Heart left ventricle (tissue), 13 donors: ENCODE results near the gene CNDP2.

Experiments used
- CTCF ChIP-seq, 12 donors: fragments of 200-600 bp; sonication (generic) in 4 of 12; IDR thresholded peaks; one replicate each; pipeline versions ENCODE4 v1.5.0 to v1.8.0; 2018 to 2022; ENCODE audit warnings: antibody characterized with exemption in 12 of 12, mild to moderate bottlenecking in 5 of 12
- POLR2A ChIP-seq, 2 donors: fragments of 450-650 bp; IDR thresholded peaks; one replicate each; pipeline ENCODE4 v1.6.1; 2017; ENCODE audit warnings: antibody characterized with exemption in 2 of 2, mild to moderate bottlenecking in 2 of 2, moderate library complexity in 2 of 2
- donor health status: ischemic (EF 13 %, LVEDD 7.1; RV severe dilation, severe dysfunction).
- donor health status: DM: no; HTN: yes; CAD: no.
- donor health status: DM: no; HTN: no; CAD: no.
- donor health status: ischemic (EF 25% LVEDD 6.9; RV normal size, moderate dysfunction).
- donor health status: ischemic (EF 25% LVEDD 5.7; RV mildly dilated, moderate dysfunction).
- donor health status: ischemic (EF 35%, LVEDD 5.7; RV mildly dilated, moderate dysfunction).
- donor health status: nonischemic (EF 11% LVEDD 7.7; RV severe dilation, severe dysfunction).
- donor health status: DM: yes; HTN: yes; CAD: no.
- donor health status: PGD.
- donor health status: ischemic (EF 29% LVEDD 5.4; RV normal size, mild dysfunction).
- donor health status: nonischemic (EF 23%, LVEDD 6.1; RV moderate dilation, normal function).

GRCh38 chr18:74446631-74447403 lies 49.3 kb upstream of the CNDP2 start:
- no peak for TF ChIP-seq CTCF (IDR thresholded peaks at IDR 0.05)
- TF ChIP-seq POLR2A (IDR thresholded peaks at IDR 0.05), result no peak
